SK-N-SH (cell line): ENCODE data around the gene AP4S1.

Experiments used
- CTCF ChIP-seq: fragments of 200-600 bp; sonication (generic); IDR thresholded peaks from 2 replicates; pipeline ENCODE4 v1.6.1; 2017; ENCODE audit warnings: antibody characterized with exemption, mild to moderate bottlenecking, moderate library complexity
- EZH2phosphoT487 ChIP-seq: fragments of 200-600 bp; sonication (generic); IDR thresholded peaks from 2 replicates; pipeline ENCODE4 v1.6.1; 2017; ENCODE audit warnings: low read depth, mixed run types, mild to moderate bottlenecking, antibody characterized with exemption, moderate library complexity, borderline replicate concordance
- MAX ChIP-seq: IDR thresholded peaks from 2 replicates; pipeline ENCODE4 v1.4.0; 2012; ENCODE audit warnings: low read depth
- MXI1 ChIP-seq: IDR thresholded peaks from 2 replicates; pipeline ENCODE4 v1.6.1; 2012; ENCODE audit warnings: mild to moderate bottlenecking, low read depth, low read length, improper control_type of control experiment
- NFIC ChIP-seq: IDR thresholded peaks from 2 replicates; pipeline ENCODE4 v1.4.0; 2012; ENCODE audit warnings: borderline replicate concordance
- PBX3 ChIP-seq: IDR thresholded peaks from 2 replicates; pipeline ENCODE4; 2012
- POLR2AphosphoS5 ChIP-seq: IDR thresholded peaks from 2 replicates; pipeline ENCODE4 v1.6.1; 2012; ENCODE audit warnings: low read depth, low read length
- RXRA ChIP-seq: IDR thresholded peaks from 2 replicates; pipeline ENCODE4 v1.4.0; 2012; ENCODE audit warnings: low read depth, mild to moderate bottlenecking, borderline replicate concordance
- SMC3 ChIP-seq: IDR thresholded peaks from 2 replicates; pipeline ENCODE4 v1.6.1; 2012; ENCODE audit warnings: low read depth, low read length, improper control_type of control experiment
- YY1 ChIP-seq: IDR thresholded peaks from 2 replicates; pipeline ENCODE4 v1.4.0; 2012; ENCODE audit warnings: low read depth, mild to moderate bottlenecking

GRCh38 chr14:31128601-31129526 lies 103.4 kb downstream of the AP4S1 start:
- TF ChIP-seq CTCF (no peak), SMC3 (no peak), POLR2AphosphoS5 (no peak), NFIC (no peak), PBX3 (no peak), MAX (no peak), EZH2phosphoT487 (no peak), YY1 (no peak), MXI1 (no peak), RXRA (no peak)
